ENCODE results near the gene TBC1D24.

DNA sequence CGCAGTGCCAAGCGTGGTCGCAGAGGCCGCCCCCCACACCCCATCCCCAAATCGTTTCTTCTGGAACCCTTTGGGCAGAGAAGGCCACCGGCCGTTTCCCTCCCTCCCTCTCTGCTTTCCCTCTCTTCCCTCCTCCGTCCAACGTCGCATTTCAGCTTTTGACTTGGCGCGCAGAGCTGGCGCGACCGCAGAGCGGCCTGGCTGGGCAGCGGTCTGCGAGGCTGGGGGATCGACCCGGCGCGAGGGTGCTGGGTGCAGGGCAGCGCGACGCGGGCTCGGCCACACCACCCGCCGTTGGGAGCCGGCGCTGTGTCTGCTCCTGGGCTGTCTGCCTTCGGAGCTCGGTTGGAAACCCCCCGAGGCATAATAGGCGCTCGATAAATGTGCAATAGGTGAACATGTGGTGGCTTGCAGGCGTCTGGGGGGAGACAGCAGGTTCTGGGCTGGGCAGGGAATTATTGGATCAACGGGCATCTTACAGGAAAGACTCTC is 6.6 kb upstream of the TBC1D24 start:
- TF ChIP-seq, protein P1, sequence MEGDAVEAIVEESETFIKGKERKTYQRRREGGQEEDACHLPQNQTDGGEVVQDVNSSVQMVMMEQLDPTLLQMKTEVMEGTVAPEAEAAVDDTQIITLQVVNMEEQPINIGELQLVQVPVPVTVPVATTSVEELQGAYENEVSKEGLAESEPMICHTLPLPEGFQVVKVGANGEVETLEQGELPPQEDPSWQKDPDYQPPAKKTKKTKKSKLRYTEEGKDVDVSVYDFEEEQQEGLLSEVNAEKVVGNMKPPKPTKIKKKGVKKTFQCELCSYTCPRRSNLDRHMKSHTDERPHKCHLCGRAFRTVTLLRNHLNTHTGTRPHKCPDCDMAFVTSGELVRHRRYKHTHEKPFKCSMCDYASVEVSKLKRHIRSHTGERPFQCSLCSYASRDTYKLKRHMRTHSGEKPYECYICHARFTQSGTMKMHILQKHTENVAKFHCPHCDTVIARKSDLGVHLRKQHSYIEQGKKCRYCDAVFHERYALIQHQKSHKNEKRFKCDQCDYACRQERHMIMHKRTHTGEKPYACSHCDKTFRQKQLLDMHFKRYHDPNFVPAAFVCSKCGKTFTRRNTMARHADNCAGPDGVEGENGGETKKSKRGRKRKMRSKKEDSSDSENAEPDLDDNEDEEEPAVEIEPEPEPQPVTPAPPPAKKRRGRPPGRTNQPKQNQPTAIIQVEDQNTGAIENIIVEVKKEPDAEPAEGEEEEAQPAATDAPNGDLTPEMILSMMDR (IDR thresholded peaks at IDR 0.05) = no peak
- TF ChIP-seq POLR2A (IDR thresholded peaks at IDR 0.05) = no peak
- TF ChIP-seq POLR2AphosphoS5 (IDR thresholded peaks at IDR 0.05) = no peak
- no peak for TF ChIP-seq EP300 (IDR thresholded peaks at IDR 0.05; ENCODE audit: low read depth)
